HEK293 (cell line): ENCODE results near the gene ABCC10.
A peak's percentile ranks its signal among the peaks of the same experiment; 100 is the strongest.
"Not testable (repeated sequence)": the region's sequence is repeated elsewhere in the genome, so short reads cannot be mapped to it uniquely, and the experiment has no call there.

ENCODE experiments used
- CTCF ChIA-PET: fragments of 350-600 bp; formaldehyde crosslinking; extraction: SDS; loops from one replicate; lab custom pipeline; 2021; ENCODE audit warnings: antibody characterized with exemption; lab: Yijun Ruan, JAX
- POLR2A ChIA-PET: fragments of 300-600 bp; formaldehyde crosslinking; extraction: SDS; loops from one replicate; lab custom pipeline; 2020; ENCODE audit warnings: antibody characterized with exemption, inconsistent platforms; lab: Yijun Ruan, JAX
- H3K27ac ChIP-seq: fragments of 200-500 bp; sonication (Bioruptor generic); 2 replicates; pipeline ENCODE4 v1.5.1; 2014; ENCODE audit warnings: low read depth, low read length, control low read depth, inconsistent platforms; ENCODE audit errors: extremely low read depth
- H3K36me3 ChIP-seq, 2 experiments: fragments of 200-500 bp in 1 of 2; sonication (Bioruptor generic) in 1 of 2; 1 replicate in 1 of 2; 2 replicates in 1 of 2; pipeline ENCODE4 v1.5.1; 2014 to 2017; ENCODE audit warnings: inconsistent platforms in 2 of 2, low read length in 2 of 2; ENCODE audit not compliant: control insufficient read depth in 2 of 2, insufficient read depth in 1 of 2
- H3K4me1 ChIP-seq: fragments of 200-500 bp; sonication (Bioruptor generic); 2 replicates; pipeline ENCODE4 v1.5.1; 2014; ENCODE audit warnings: mild to moderate bottlenecking, low read length, inconsistent platforms; ENCODE audit not compliant: control insufficient read depth, insufficient read depth
- H3K4me3 ChIP-seq: 2 replicates; pipeline ENCODE4 v1.5.1; 2011; ENCODE audit warnings: low read depth, mild to moderate bottlenecking, control low read depth, low read length, moderate library complexity
- H3K9me3 ChIP-seq: fragments of 200-500 bp; sonication (Bioruptor generic); 2 replicates; pipeline ENCODE4 v1.5.1; 2014; ENCODE audit warnings: low read depth, low read length, inconsistent platforms; ENCODE audit not compliant: control insufficient read depth, insufficient read depth
- EGR2 ChIP-seq: fragments of 450-650 bp; formaldehyde crosslinking; IDR thresholded peaks from 2 replicates; pipeline ENCODE4 v1.5.1; 2016; ENCODE audit warnings: low read depth, missing biosample characterization, missing genetic modification characterization
- FEZF1 ChIP-seq: fragments of 450-650 bp; formaldehyde crosslinking; IDR thresholded peaks from 2 replicates; pipeline ENCODE4 v1.5.1; 2016; ENCODE audit warnings: missing biosample characterization, missing genetic modification characterization
- IKZF3 ChIP-seq: fragments of 450-650 bp; IDR thresholded peaks from 2 replicates; pipeline ENCODE4 v1.5.0; 2018; ENCODE audit warnings: missing biosample characterization, mild to moderate bottlenecking, missing genetic modification characterization, moderate library complexity
- SCRT1 ChIP-seq: fragments of 450-650 bp; formaldehyde crosslinking; IDR thresholded peaks from 2 replicates; pipeline ENCODE4 v1.5.1; 2016; ENCODE audit warnings: missing biosample characterization, missing genetic modification characterization, borderline replicate concordance
- ZFHX2 ChIP-seq: fragments of 450-650 bp; formaldehyde crosslinking; conservative IDR thresholded peaks from 2 replicates; pipeline ENCODE4 v1.5.1; 2016; ENCODE audit warnings: missing biosample characterization, missing genetic modification characterization
- ZFP3 ChIP-seq: fragments of 450-650 bp; formaldehyde crosslinking; IDR thresholded peaks from 2 replicates; pipeline ENCODE4 v1.5.1; 2016; ENCODE audit warnings: low read depth, missing biosample characterization, missing genetic modification characterization
- ZNF175 ChIP-seq: fragments of 450-650 bp; formaldehyde crosslinking; IDR thresholded peaks from 2 replicates; pipeline ENCODE4 v1.5.1; 2016; ENCODE audit warnings: missing biosample characterization, missing genetic modification characterization
- ZNF214 ChIP-seq: fragments of 450-650 bp; formaldehyde crosslinking; IDR thresholded peaks from 2 replicates; pipeline ENCODE4 v1.5.1; 2017; ENCODE audit warnings: missing biosample characterization, mild to moderate bottlenecking, missing genetic modification characterization, borderline replicate concordance
- ZNF24 ChIP-seq: fragments of 450-650 bp; formaldehyde crosslinking; IDR thresholded peaks from 2 replicates; pipeline ENCODE4 v1.5.1; 2016; ENCODE audit warnings: missing biosample characterization, missing genetic modification characterization
- ZNF324 ChIP-seq: fragments of 450-650 bp; formaldehyde crosslinking; IDR thresholded peaks from 2 replicates; pipeline ENCODE4 v1.5.1; 2016; ENCODE audit warnings: missing biosample characterization, missing genetic modification characterization
- ZNF530 ChIP-seq: fragments of 450-650 bp; formaldehyde crosslinking; IDR thresholded peaks from 2 replicates; pipeline ENCODE4 v1.5.1; 2016; ENCODE audit warnings: low read depth, missing biosample characterization, missing genetic modification characterization
- ZNF544 ChIP-seq: fragments of 450-650 bp; formaldehyde crosslinking; IDR thresholded peaks from 2 replicates; pipeline ENCODE4 v1.5.0; 2017; ENCODE audit warnings: missing biosample characterization, missing genetic modification characterization
- ZNF621 ChIP-seq: fragments of 450-650 bp; formaldehyde crosslinking; IDR thresholded peaks from 2 replicates; pipeline ENCODE4 v1.5.1; 2017; ENCODE audit warnings: missing biosample characterization, missing genetic modification characterization
- ZNF623 ChIP-seq: fragments of 450-650 bp; formaldehyde crosslinking; IDR thresholded peaks from 2 replicates; pipeline ENCODE4 v1.5.1; 2016; ENCODE audit warnings: missing biosample characterization, missing genetic modification characterization
- ZNF624 ChIP-seq: fragments of 450-650 bp; formaldehyde crosslinking; IDR thresholded peaks from 2 replicates; pipeline ENCODE4 v1.5.1; 2017; ENCODE audit warnings: missing biosample characterization, missing genetic modification characterization
- ZNF664 ChIP-seq: fragments of 450-650 bp; formaldehyde crosslinking; IDR thresholded peaks from 2 replicates; pipeline ENCODE4 v1.5.1; 2016; ENCODE audit warnings: missing biosample characterization, missing genetic modification characterization
- ZNF830 ChIP-seq: fragments of 450-650 bp; IDR thresholded peaks from 2 replicates; pipeline ENCODE4 v1.5.0; 2018; ENCODE audit warnings: missing biosample characterization, missing genetic modification characterization, low read depth, mild to moderate bottlenecking, moderate library complexity
- TF ChIP-seq, protein P1 (sequence below): fragments of 450-650 bp; formaldehyde crosslinking; IDR thresholded peaks from 2 replicates; pipeline ENCODE4 v1.5.1; 2016; ENCODE audit warnings: missing biosample characterization, missing genetic modification characterization
- TF ChIP-seq, protein P2 (sequence below): fragments of 450-650 bp; formaldehyde crosslinking; IDR thresholded peaks from 2 replicates; pipeline ENCODE4 v1.5.1; 2016; ENCODE audit warnings: missing biosample characterization, missing genetic modification characterization

Gene ABCC10

DNA sequence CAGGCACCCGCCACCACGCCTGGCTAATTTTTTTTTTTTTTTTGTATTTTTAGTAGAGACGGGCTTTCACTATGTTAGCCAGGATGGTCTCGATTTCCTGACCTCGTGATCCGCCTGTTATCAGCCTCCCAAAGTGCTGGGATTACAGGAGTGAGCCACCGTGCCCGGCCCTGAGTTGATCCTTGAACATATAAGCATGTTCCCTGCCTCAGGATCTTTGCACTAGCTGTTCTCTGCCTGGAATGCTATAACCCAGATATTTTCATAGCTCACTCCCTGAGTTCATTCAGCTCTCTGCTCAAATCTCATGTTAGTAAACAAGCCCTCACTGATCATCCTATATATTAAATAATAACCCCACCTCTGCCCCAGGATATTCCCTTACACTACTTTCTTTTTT, 37.0 kb downstream of the ABCC10 start:
- Histone ChIP-seq H3K4me3 (no peak overlapping the region), H3K9me3 (no peaks in the 10 kb centered on the region), H3K4me1 (peaks cover 3% of the 10 kb centered on the region; the same call in 1 of the 2 replicates), H3K36me3 (no peaks in the 10 kb centered on the region), H3K27ac (no peak overlapping the region)
- CTCF ChIA-PET = interaction anchor here (0.7 to 2.9 kb wide), 3 partner anchors 16 to 227 kb away, joined by 3 to 11 read pairs (median 3); no protein-coding TSS in a partner anchor
- peak; percentile 87 for TF ChIP-seq ZNF623 (tag by site-specific recombination)
- TF ChIP-seq IKZF3 (tag by site-specific recombination) = no peak
- POLR2A ChIA-PET = interaction anchor here (0.7 kb wide), 1 partner anchor 32 kb away, joined by 3 read pairs; no protein-coding TSS in a partner anchor

DNA sequence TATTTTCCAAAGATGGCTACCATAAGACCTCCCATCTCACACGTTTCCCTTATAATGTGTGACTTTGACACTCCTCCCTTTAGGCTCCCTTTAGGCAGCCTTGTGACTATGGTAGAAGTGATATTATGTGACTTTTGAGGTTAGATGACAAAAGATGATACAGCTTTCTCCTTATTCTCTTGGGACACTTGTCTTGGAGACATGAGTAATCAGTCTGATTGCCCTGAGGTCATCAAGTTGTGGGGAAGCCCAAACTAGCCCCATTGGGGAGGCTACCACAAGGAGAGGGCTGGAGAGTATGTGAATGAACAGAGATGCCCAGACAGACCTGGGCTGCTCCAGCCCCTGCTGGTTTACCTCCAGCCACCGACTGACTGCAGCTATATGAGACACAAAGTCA, 38.6 kb downstream of the ABCC10 start:
- ChIA-PET POLR2A (interaction anchor here (1.0 kb wide), 1 partner anchor 9 kb away, joined by 10 read pairs; no protein-coding TSS in a partner anchor), CTCF (interaction anchor here (0.5 to 2.9 kb wide), 3 partner anchors 10 to 72 kb away, joined by 3 to 11 read pairs (median 4); no protein-coding TSS in a partner anchor)
- no peaks in the 10 kb centered on the region for H3K36me3 ChIP-seq
- TF ChIP-seq, protein P1, sequence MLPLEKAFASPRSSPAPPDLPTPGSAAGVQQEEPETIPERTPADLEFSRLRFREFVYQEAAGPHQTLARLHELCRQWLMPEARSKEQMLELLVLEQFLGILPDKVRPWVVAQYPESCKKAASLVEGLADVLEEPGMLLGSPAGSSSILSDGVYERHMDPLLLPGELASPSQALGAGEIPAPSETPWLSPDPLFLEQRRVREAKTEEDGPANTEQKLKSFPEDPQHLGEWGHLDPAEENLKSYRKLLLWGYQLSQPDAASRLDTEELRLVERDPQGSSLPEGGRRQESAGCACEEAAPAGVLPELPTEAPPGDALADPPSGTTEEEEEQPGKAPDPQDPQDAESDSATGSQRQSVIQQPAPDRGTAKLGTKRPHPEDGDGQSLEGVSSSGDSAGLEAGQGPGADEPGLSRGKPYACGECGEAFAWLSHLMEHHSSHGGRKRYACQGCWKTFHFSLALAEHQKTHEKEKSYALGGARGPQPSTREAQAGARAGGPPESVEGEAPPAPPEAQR = no peak
- TF ChIP-seq SCRT1 (tag by site-specific recombination) (no peak), ZNF530 (no peak), ZNF214 (tag by site-specific recombination) (no peak), ZNF664 (no peak), ZNF324 (tag by site-specific recombination) (no peak), ZNF544 (tag by site-specific recombination) (no peak), FEZF1 (tag by site-specific recombination) (no peak), ZNF175 (no peak), ZNF24 (no peak), ZNF621 (tag by site-specific recombination) (no peak), ZNF830 (tag by site-specific recombination) (no peak), ZFP3 (tag by site-specific recombination) (no peak), ZNF624 (tag by site-specific recombination) (no peak)
- no peak overlapping the region for H3K27ac ChIP-seq
- H3K4me3 ChIP-seq = no peak overlapping the region
- peaks cover 5% of the 10 kb centered on the region; the same call in 1 of the 2 replicates for H3K4me1 ChIP-seq
- no peaks in the 10 kb centered on the region for H3K9me3 ChIP-seq

DNA sequence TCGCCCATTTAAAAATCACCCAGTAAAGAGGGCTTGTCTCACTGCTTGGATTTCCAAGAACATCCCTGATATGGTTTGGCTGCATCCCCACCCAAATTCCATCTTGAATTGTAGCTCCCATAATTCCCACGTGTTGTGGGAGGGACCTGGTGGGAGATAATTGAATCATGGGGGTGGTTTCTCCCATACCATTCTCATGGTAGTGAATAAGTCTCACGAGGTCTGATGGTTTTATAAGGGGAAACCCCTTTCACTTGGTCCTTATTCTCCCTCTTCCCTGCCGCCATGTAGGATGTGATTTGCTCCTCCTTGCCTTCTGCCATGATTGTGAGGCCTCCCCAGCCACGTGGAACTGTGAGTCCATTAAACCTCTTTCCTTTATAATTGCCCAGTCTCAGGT, 39.9 kb downstream of the ABCC10 start:
- H3K9me3 ChIP-seq, H3K27ac ChIP-seq, H3K4me1 ChIP-seq, H3K4me3 ChIP-seq, H3K36me3 ChIP-seq: not testable (repeated sequence)
- POLR2A ChIA-PET = interaction anchor here (1.0 kb wide), 1 partner anchor 32 kb away, joined by 3 read pairs; no protein-coding TSS in a partner anchor
- TF ChIP-seq ZFHX2 (tag by site-specific recombination) (peak; percentile 69), EGR2 (peak; percentile 77)
- TF ChIP-seq, protein P2, sequence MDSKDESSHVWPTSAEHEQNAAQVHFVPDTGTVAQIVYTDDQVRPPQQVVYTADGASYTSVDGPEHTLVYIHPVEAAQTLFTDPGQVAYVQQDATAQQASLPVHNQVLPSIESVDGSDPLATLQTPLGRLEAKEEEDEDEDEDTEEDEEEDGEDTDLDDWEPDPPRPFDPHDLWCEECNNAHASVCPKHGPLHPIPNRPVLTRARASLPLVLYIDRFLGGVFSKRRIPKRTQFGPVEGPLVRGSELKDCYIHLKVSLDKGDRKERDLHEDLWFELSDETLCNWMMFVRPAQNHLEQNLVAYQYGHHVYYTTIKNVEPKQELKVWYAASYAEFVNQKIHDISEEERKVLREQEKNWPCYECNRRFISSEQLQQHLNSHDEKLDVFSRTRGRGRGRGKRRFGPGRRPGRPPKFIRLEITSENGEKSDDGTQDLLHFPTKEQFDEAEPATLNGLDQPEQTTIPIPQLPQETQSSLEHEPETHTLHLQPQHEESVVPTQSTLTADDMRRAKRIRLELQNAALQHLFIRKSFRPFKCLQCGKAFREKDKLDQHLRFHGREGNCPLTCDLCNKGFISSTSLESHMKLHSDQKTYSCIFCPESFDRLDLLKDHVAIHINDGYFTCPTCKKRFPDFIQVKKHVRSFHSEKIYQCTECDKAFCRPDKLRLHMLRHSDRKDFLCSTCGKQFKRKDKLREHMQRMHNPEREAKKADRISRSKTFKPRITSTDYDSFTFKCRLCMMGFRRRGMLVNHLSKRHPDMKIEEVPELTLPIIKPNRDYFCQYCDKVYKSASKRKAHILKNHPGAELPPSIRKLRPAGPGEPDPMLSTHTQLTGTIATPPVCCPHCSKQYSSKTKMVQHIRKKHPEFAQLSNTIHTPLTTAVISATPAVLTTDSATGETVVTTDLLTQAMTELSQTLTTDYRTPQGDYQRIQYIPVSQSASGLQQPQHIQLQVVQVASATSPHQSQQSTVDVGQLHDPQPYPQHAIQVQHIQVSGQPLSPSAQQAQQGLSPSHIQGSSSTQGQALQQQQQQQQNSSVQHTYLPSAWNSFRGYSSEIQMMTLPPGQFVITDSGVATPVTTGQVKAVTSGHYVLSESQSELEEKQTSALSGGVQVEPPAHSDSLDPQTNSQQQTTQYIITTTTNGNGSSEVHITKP (tag by site-specific recombination) = peak; percentile 84
- CTCF ChIA-PET = interaction anchor here (0.6 to 1.2 kb wide), 3 partner anchors 13 to 1772 kb away, joined by 3 to 4 read pairs (median 3); no protein-coding TSS in a partner anchor
